Kidney epithelial cell (primary cell): ENCODE measurements around the gene CEP76. TPM values are rescaled to one million over a fixed set of nuclear protein-coding genes. Genes with fewer than 3 reads are reported as not detected.

ENCODE experiments used
- DNase-seq: peaks from one replicate; pipeline ENCODE4 v3.0.0-alpha.2; 2010; ENCODE audit warnings: low read depth
- H3K27me3 ChIP-seq: 2 replicates; pipeline ENCODE4 v1.6.0; 2011; ENCODE audit warnings: low read length; ENCODE audit not compliant: control insufficient read depth, insufficient read depth
- H3K36me3 ChIP-seq: 2 replicates; pipeline ENCODE4 v1.5.1; 2011; ENCODE audit warnings: low read length; ENCODE audit not compliant: control insufficient read depth, insufficient read depth
- H3K4me3 ChIP-seq: 2 replicates; pipeline ENCODE4 v1.5.1; 2011; ENCODE audit warnings: low read depth, mild to moderate bottlenecking, control low read depth, low read length
- CTCF ChIP-seq: IDR thresholded peaks from 2 replicates; pipeline ENCODE4 v1.5.1; 2011; ENCODE audit warnings: mild to moderate bottlenecking, moderate library complexity, low read length, control low read depth, inconsistent platforms; ENCODE audit not compliant: insufficient read depth, poor library complexity, severe bottlenecking
- total RNA-seq: library from RNA; depleted of rRNA; stranded (reverse); fragments of >200 nt; gene quantifications from 2 replicates; pipeline ENCODE4 v1.2.3, GENCODE V29; 2015

The CEP76 gene
- total RNA-seq, 1 donor from 2014 or later: 7.6 TPM

GRCh38 chr18:12749121-12749520 is 46.6 kb upstream of the CEP76 start:
- Histone ChIP-seq H3K27me3 (no peaks in the 10 kb centered on the region), H3K36me3 (no peaks in the 10 kb centered on the region), H3K4me3 (no peak overlapping the region)
- TF ChIP-seq CTCF: no peak
- no peak for DNase-seq

- Histone ChIP-seq H3K27me3 (no peaks in the 10 kb centered on the region), H3K4me3 (no peak overlapping the region), H3K36me3 (no peaks in the 10 kb centered on the region)
- DNase-seq: no peak
- no peak for TF ChIP-seq CTCF
These were observed 46.1 kb upstream of the CEP76 start for GRCh38 chr18:12748671-12749070.

- no peak for DNase-seq
- no peak for TF ChIP-seq CTCF
- Histone ChIP-seq H3K4me3 (no peak overlapping the region), H3K36me3 (no peaks in the 10 kb centered on the region), H3K27me3 (no peaks in the 10 kb centered on the region)
These were observed 45.2 kb upstream of the CEP76 start for GRCh38 chr18:12747530-12748315.

GRCh38 chr18:12745095-12745795 is 42.7 kb upstream of the CEP76 start:
- Histone ChIP-seq H3K4me3 (no peak overlapping the region), H3K27me3 (no peaks in the 10 kb centered on the region), H3K36me3 (no peaks in the 10 kb centered on the region)
- no peak for DNase-seq
- no peak for TF ChIP-seq CTCF

GRCh38 chr18:12744103-12744502 is 41.6 kb upstream of the CEP76 start:
- H3K36me3 ChIP-seq: no peaks in the 10 kb centered on the region
- peak; percentile 31 for DNase-seq
- peak; percentile 50 for TF ChIP-seq CTCF
- no peak overlapping the region for H3K4me3 ChIP-seq
- no peaks in the 10 kb centered on the region for H3K27me3 ChIP-seq

GRCh38 chr18:12742453-12742852 is 39.9 kb upstream of the CEP76 start:
- no peak for DNase-seq
- no peak for TF ChIP-seq CTCF
- no peaks in the 10 kb centered on the region for H3K27me3 ChIP-seq
- H3K36me3 ChIP-seq: no peaks in the 10 kb centered on the region
- no peak overlapping the region for H3K4me3 ChIP-seq
